ENCODE data around the gene GTPBP2. TPM values are rescaled to one million over a fixed set of nuclear protein-coding genes. Genes with fewer than 3 reads are reported as not detected.

GTPBP2 gene
- total and polyA plus RNA-seq, 2 of the 13 experiments (the other 11 are each of a cell fraction or from before 2014, with no cell fraction given), result 26.9 to 88.2 TPM

- TF ChIP-seq ZNF234 (CRISPR knock-in tag; conservative IDR thresholded peaks at IDR 0.05), result no peak
- TF ChIP-seq ZNF7 (CRISPR knock-in tag; IDR thresholded peaks at IDR 0.05), result no peak
- TF ChIP-seq RBAK (CRISPR knock-in tag; IDR thresholded peaks at IDR 0.05), result peak; percentile 76; the same call in 1 of the 2 replicates
- TF ChIP-seq GATAD2A (CRISPR knock-in tag; IDR thresholded peaks at IDR 0.05), result peak; percentile 74
- TF ChIP-seq ZNF724P (CRISPR knock-in tag; IDR thresholded peaks at IDR 0.05; ENCODE audit: borderline replicate concordance), result no peak
- TF ChIP-seq TFDP1 (CRISPR knock-in tag; IDR thresholded peaks at IDR 0.05; ENCODE audit: borderline replicate concordance), result 0 out of 2 replicates have a peak, but pooled peaks have one; percentile 9
- peak; percentile 78; the same call in 1 of the 2 replicates for TF ChIP-seq EED (CRISPR knock-in tag; IDR thresholded peaks at IDR 0.05)
- TF ChIP-seq DNMT3B (CRISPR knock-in tag; conservative IDR thresholded peaks at IDR 0.05), result peak; percentile 53; the same call in 1 of the 2 replicates
- no peak for TF ChIP-seq DZIP1 (CRISPR knock-in tag; IDR thresholded peaks at IDR 0.05)
- TF ChIP-seq SRSF9 (IDR thresholded peaks at IDR 0.05; ENCODE audit: borderline replicate concordance, insufficient read depth, low read depth, low read length, poor library complexity, severe bottlenecking), result no peak
- TF ChIP-seq SP5 (CRISPR knock-in tag; IDR thresholded peaks at IDR 0.05; ENCODE audit: borderline replicate concordance, low read depth), result peak; percentile 96
- TF ChIP-seq CTCF (CRISPR knock-in tag; IDR thresholded peaks at IDR 0.05), result no peak; the same call in 1 of the 2 replicates
- TF ChIP-seq ZHX2 (IDR thresholded peaks at IDR 0.05; ENCODE audit: low read depth), result no peak
- TF ChIP-seq ZHX2 (CRISPR knock-in tag; IDR thresholded peaks at IDR 0.05; ENCODE audit: borderline replicate concordance), result 0 out of 2 replicates have a peak, but pooled peaks have one; percentile 76
Observed at GRCh38 chr6:43629505-43630300, 639 bp upstream of the GTPBP2 start (continued).
